HG03139 (cell line): ENCODE data around the gene MICOS13.

Experiments used
- ATAC-seq: cut with Tn5 transposase; IDR thresholded peaks from one replicate; pipeline ENCODE4 v1.9.1; 2021; ENCODE audit not compliant: unreplicated experiment

The MICOS13 gene

GRCh38 chr19:5667751-5668271 lies 12.5 kb downstream of the MICOS13 start:
- no peak for ATAC-seq

DNA sequence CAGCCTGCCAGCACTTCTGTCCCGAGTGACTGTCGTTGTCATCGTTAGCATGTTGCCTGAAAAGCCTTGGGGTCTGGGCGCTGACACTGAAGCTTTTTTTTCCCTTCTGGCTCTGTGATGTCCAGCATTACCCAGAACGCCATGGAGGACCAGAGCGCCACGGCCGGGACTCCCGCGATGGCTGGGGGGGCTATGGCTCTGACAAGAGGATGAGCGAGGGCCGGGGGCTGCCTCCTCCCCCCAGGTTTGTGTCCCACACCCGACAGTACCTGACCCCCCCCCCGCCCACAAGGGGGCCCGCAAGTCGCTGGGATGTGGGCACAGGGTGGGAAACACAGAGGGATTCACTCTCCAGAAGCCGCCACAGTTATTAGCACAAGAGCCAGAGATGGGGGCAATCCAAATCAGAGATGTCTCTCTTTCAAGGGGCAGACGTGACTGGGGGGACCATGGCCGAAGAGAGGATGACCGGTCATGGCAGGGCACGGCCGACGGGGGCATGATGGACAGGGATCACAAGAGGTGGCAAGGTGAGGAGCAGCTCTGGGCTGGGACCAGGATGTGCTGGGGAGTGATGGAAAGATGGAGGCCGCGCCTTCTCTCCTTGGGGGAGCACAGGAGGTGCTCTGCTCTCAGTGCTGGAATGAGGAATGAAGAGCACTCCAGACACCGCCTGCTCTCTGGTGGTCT lies 13.2 kb downstream of the MICOS13 start:
- ATAC-seq = no peak

DNA sequence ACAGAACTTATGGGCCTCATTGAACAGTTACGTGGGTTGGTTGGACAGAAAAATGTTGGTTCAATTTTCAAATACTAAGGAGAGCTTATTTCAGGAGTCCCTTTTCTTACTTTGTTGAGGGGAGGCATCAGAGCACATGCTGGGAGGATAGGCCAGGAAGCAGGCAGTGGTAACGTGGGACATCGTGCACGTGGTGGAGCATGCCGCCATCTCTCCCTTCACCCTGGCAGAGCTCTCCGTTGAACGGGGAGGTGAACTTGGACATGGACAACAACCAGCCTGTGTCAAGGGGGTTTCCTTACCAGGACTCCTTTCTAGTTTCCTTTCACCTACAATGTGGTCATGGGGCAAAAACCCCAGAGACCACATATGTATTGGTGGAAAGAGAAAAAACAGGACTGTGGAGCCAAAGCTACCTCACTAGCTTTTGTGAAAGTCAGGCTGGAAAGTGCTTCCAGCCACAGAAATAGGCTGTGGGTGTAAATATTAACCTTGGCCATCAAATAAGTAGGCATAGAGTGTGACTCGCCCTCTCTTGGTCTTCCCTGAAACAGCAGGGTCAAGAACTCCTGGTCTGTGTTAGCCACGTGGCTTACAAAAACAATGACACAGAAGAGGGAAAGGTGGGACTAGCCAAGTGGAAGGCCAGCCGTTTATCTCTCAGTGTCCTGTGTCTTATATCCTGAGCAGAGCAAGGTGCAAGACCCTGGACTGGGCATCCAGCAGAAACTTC lies 14.4 kb downstream of the MICOS13 start:
- no peak for ATAC-seq

DNA sequence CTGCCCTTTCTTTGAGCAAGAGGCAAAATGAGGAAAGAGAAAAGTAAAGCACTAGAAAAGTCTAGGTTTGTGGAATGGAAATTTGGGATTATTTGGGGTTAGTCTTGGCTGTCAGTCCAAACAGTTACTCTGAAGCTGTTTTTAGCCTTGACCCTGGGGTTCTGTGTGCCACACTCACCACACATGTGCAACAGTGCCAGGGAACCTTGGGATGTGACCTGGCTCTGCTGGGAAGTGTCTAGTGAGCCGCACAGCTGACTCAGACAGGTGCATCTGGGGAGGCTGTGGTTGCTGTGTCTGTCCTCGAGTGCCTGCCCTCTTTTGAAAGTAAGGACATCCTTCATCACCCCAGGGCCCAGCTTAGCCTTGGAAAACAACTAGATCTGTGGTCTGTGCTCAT lies 15.8 kb downstream of the MICOS13 start:
- ATAC-seq = no peak

GRCh38 chr19:5663904-5664303 lies 16.4 kb downstream of the MICOS13 start:
- ATAC-seq = no peak

DNA sequence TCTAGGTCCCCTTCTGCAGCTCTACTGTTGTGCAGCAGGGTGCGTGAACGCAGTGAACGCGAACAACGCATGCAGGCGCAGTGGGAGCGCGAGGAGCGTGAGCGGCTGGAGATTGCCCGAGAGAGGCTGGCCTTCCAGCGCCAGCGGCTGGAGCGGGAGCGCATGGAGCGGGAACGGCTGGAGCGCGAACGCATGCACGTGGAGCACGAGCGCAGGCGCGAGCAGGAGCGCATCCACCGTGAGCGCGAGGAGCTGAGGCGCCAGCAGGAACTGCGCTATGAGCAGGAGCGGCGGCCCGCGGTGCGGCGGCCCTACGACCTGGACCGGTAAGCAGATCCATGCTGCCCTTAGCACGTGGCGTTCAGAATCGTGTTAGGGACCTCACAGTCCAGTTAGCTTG lies 18.8 kb downstream of the MICOS13 start:
- ATAC-seq = no peak

DNA sequence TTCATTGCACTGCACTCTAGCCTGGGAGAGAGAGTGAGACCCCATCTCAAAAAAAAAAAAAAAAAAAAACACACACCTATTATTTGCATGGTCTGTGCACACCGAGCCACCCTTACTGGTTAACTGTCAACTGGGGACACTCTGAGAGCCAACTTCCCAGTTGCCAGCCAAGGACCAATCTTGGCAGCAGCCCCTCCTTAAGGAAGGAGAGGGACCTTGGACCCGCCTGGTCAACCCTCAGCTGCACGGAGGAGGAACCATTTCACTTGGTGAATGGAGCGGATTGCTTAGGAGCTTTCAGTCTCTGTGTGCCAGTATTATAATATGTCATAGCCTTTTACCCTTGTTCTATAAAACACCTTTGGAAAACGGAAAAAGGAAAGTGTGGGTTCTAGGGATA lies 24.9 kb downstream of the MICOS13 start:
- no peak for ATAC-seq

DNA sequence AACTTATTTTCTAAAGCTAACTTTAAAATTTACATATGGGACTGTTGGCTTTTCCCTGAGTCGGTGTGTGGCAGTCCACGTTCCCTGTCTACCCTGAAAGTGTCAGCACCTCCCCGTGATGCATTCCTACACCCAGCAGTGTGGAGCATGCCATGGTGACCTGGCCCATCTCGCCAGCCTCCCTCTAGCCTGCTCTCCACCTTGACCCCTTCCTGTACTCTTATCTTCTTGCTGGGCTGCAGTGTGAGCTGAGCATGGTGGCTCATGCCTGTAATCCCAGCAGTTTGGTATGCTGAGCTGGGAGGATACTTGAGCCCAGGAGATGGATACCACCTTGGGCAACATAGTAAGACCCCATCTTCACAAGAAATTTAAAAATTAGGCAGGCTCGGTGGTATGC lies 25.4 kb downstream of the MICOS13 start:
- no peak for ATAC-seq

DNA sequence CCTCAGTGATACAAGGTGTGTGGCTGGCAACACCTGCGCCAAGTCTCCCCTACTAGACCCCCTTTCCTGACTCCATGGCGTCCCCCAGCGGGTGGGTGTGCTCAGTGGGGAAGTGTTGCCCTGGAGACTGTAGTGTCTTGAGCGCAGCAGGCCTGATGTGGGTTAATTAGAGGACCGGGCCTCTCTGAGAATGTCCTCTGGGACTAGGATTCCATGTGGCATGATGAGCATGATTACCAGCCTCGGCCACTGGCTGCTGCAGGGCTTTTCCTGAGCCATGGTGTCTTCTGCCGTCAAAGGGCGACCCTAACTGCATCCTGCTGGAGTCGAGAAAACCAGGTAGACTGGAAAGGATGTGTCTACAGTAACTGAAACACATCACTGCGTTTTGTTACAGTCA lies 28.1 kb downstream of the MICOS13 start:
- no peak for ATAC-seq

- ATAC-seq = no peak
Measured at GRCh38 chr19:5651361-5651760, 29.0 kb downstream of the MICOS13 start.

- ATAC-seq = no peak
Measured at GRCh38 chr19:5648464-5648863, 31.9 kb downstream of the MICOS13 start.

GRCh38 chr19:5646703-5647102 lies 33.6 kb downstream of the MICOS13 start:
- ATAC-seq = no peak

DNA sequence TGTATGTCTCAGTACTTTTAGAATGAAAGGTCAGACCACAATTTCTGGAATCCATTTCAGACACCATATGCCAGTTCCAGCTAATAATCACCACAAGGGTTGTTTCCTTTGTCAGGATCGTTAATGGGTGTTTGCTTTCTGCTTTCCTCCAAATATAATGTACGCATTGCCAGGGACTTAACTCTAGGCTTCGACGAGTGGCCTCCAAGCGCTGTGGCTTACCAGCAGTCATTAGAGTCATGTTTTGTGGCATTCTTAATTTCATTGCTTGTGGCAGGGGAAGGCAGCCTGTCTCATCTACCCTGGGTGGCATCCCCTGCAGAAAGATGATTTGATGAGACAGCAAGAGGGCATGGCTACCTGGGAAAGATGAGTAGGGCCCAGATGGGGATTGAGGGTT lies 34.9 kb downstream of the MICOS13 start:
- no peak for ATAC-seq

- ATAC-seq = no peak
Measured at GRCh38 chr19:5644037-5644436, 36.3 kb downstream of the MICOS13 start.

GRCh38 chr19:5643060-5643459 lies 37.3 kb downstream of the MICOS13 start:
- ATAC-seq = no peak

DNA sequence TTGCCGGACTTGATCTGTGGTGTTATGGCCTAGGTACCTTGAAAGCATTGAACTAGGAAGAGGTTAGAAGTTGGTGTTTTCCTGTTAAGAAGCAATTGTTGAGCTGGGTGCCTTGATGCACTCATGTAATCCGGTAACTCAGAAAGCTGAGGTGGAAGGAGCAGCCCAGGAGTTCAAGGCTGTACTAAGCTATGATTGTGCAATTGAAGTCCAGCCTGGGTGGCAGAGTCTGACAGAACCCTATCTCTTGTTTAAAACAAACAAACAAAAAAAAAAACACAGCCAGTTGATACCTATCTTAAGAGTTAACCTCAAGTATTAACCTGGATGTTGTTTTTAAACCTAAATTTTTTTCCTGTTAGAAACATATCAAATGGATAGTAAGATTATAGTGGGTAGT lies 38.1 kb downstream of the MICOS13 start:
- ATAC-seq = no peak

GRCh38 chr19:5641171-5641570 lies 39.1 kb downstream of the MICOS13 start:
- no peak for ATAC-seq

GRCh38 chr19:5637971-5638370 lies 42.3 kb downstream of the MICOS13 start:
- no peak for ATAC-seq

GRCh38 chr19:5635427-5635826 lies 44.9 kb downstream of the MICOS13 start:
- ATAC-seq = no peak

GRCh38 chr19:5632657-5633056 lies 47.7 kb downstream of the MICOS13 start:
- no peak for ATAC-seq

- ATAC-seq = no peak
Measured at GRCh38 chr19:5632241-5632612, 48.1 kb downstream of the MICOS13 start.

DNA sequence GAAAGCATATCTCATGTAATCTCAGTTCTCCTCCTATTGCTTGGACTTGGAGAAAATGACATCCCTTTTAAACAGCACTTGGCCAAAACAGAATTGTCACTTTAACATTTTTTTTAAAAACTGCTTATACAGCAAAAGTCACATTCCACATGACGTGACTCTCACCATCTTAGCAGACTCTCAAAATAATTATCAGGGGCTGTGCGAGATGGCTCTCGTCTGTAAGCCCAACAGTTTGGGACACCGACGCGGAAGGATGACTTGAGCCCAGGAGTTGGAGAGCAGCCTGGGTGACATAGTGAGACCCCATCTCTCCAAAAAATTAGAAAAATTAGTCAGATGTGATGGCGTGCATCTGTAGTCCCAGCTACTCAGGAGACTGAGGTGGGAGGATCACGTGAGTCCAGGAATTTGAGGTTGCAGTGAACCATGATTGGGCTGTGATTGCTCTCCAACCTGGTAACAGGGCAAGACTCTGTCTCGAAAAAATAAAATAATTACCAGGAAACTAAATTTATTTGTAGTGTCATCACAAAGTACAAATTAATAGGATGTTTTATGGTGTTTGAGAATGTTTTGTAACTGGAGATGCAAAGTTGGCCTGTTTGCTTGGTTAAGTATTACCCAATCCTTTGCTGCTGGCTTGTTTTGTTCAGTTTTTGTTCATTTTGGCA lies 48.6 kb downstream of the MICOS13 start:
- no peak for ATAC-seq
